C4-2B (cell line): ENCODE results near the gene PTPRU.

Source experiments
- ZFX ChIP-seq: fragments of 450-650 bp; IDR thresholded peaks from 2 replicates; pipeline ENCODE4 v1.6.1; 2017
- TF ChIP-seq, protein P1 (sequence below): fragments of 450-650 bp; conservative IDR thresholded peaks from 2 replicates; pipeline ENCODE4 v1.5.1; 2017; ENCODE audit warnings: mild to moderate bottlenecking

- TF ChIP-seq, protein P1, sequence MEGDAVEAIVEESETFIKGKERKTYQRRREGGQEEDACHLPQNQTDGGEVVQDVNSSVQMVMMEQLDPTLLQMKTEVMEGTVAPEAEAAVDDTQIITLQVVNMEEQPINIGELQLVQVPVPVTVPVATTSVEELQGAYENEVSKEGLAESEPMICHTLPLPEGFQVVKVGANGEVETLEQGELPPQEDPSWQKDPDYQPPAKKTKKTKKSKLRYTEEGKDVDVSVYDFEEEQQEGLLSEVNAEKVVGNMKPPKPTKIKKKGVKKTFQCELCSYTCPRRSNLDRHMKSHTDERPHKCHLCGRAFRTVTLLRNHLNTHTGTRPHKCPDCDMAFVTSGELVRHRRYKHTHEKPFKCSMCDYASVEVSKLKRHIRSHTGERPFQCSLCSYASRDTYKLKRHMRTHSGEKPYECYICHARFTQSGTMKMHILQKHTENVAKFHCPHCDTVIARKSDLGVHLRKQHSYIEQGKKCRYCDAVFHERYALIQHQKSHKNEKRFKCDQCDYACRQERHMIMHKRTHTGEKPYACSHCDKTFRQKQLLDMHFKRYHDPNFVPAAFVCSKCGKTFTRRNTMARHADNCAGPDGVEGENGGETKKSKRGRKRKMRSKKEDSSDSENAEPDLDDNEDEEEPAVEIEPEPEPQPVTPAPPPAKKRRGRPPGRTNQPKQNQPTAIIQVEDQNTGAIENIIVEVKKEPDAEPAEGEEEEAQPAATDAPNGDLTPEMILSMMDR, result no peak
- no peak for TF ChIP-seq ZFX
Observed at GRCh38 chr1:29197993-29198392, 38.3 kb upstream of the PTPRU start.
